ENCODE measurements around the gene KRT10.
"Not testable (repeated sequence)": the region's sequence is repeated elsewhere in the genome, so short reads cannot be mapped to it uniquely, and the experiment has no call there.

Gene KRT10

GRCh38 chr17:40833882-40834281 is 11.5 kb upstream of the KRT10 start:
- DNase-seq, result no peak

GRCh38 chr17:40832840-40833239 is 10.4 kb upstream of the KRT10 start:
- DNase-seq, result no peak

GRCh38 chr17:40830085-40830776 is 7.8 kb upstream of the KRT10 start:
- no peak for DNase-seq

- no peak for DNase-seq
Measured at GRCh38 chr17:40828454-40829044, 6.1 kb upstream of the KRT10 start.

GRCh38 chr17:40827746-40828453 is 5.5 kb upstream of the KRT10 start:
- no peak for DNase-seq

GRCh38 chr17:40825599-40825998 is 3.2 kb upstream of the KRT10 start:
- DNase-seq, result no peak

- DNase-seq, result no peak
Measured at GRCh38 chr17:40824015-40824832, 1.8 kb upstream of the KRT10 start.

- no peak for DNase-seq
Measured at GRCh38 chr17:40821536-40821935, 878 bp downstream of the KRT10 start.

- no peak for DNase-seq
Measured at GRCh38 chr17:40820228-40820838, 2.1 kb downstream of the KRT10 start.

- DNase-seq, result no peak
Measured at GRCh38 chr17:40819528-40820125, 2.8 kb downstream of the KRT10 start.

- DNase-seq, result peak in 52 of 56 donors; percentile 6 to 82 (median 57)
Measured at GRCh38 chr17:40818733-40819527, 3.5 kb downstream of the KRT10 start.

- DNase-seq, result no peak
Measured at GRCh38 chr17:40818343-40818732, 4.1 kb downstream of the KRT10 start.

- DNase-seq, result no peak
Measured at GRCh38 chr17:40817103-40817682, 5.2 kb downstream of the KRT10 start.

- no peak for DNase-seq
Measured at GRCh38 chr17:40816569-40816968, 5.8 kb downstream of the KRT10 start.

- DNase-seq, result no peak
Measured at GRCh38 chr17:40815381-40815780, 7.0 kb downstream of the KRT10 start.

GRCh38 chr17:40814657-40815056 is 7.8 kb downstream of the KRT10 start:
- DNase-seq, result not testable (repeated sequence)

GRCh38 chr17:40813804-40814203 is 8.6 kb downstream of the KRT10 start:
- DNase-seq, result no peak

- no peak for DNase-seq
Measured at GRCh38 chr17:40812639-40813038, 9.8 kb downstream of the KRT10 start.

GRCh38 chr17:40810494-40810893 is 11.9 kb downstream of the KRT10 start:
- DNase-seq, result no peak
